NB4 (cell line): ENCODE measurements around the gene UGGT2.

Experiments
- MAX ChIP-seq: IDR thresholded peaks from 2 replicates; pipeline ENCODE4 v1.6.1; 2011; ENCODE audit warnings: low read depth, low read length
- POLR2A ChIP-seq: IDR thresholded peaks from 2 replicates; pipeline ENCODE4 v1.6.1; 2011; ENCODE audit warnings: mild to moderate bottlenecking; ENCODE audit not compliant: insufficient read length; ENCODE audit errors: extremely low read depth
- TF ChIP-seq, protein P1 (sequence below): IDR thresholded peaks from one replicate; pipeline ENCODE4 v1.5.1; 2012; ENCODE audit warnings: low read depth, low read length

DNA sequence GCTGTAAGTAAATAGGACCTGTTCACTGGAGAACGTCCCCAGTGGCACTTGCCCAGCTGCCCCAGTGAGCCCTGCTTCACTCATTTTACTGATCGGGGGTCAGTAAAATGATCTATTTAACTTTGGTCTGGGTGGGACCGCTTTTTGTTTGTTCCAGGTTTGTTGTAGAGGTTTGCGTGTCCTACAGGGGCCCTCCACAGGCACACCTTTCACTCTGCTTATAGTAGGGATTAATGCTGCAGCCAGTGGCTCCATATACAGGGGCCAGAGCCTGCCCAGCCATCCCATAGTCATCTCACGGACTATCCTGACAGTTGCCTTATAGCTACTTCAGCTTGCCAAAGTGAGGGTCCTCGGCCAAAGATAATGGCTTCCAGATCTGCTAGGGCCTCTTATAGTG lies 272.2 kb downstream of the UGGT2 start:
- TF ChIP-seq, protein P1, sequence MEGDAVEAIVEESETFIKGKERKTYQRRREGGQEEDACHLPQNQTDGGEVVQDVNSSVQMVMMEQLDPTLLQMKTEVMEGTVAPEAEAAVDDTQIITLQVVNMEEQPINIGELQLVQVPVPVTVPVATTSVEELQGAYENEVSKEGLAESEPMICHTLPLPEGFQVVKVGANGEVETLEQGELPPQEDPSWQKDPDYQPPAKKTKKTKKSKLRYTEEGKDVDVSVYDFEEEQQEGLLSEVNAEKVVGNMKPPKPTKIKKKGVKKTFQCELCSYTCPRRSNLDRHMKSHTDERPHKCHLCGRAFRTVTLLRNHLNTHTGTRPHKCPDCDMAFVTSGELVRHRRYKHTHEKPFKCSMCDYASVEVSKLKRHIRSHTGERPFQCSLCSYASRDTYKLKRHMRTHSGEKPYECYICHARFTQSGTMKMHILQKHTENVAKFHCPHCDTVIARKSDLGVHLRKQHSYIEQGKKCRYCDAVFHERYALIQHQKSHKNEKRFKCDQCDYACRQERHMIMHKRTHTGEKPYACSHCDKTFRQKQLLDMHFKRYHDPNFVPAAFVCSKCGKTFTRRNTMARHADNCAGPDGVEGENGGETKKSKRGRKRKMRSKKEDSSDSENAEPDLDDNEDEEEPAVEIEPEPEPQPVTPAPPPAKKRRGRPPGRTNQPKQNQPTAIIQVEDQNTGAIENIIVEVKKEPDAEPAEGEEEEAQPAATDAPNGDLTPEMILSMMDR: no peak
- TF ChIP-seq POLR2A (no peak), MAX (no peak)
